Osteoblast (primary cell): ENCODE measurements around the gene ACVR1. TPM values are rescaled to one million over a fixed set of nuclear protein-coding genes. Genes with fewer than 3 reads are reported as not detected.

Experiments used
- DNase-seq: peaks from one replicate; pipeline ENCODE4 v3.0.0; 2011; ENCODE audit warnings: low spot score, mixed read lengths; ENCODE audit not compliant: insufficient read length; ENCODE audit errors: missing footprints
- H2AFZ ChIP-seq: 2 replicates; pipeline ENCODE4 v1.6.0; 2011; ENCODE audit warnings: mild to moderate bottlenecking, low read length
- H3K27ac ChIP-seq: 2 replicates; pipeline ENCODE4 v1.5.1; 2011; ENCODE audit warnings: mild to moderate bottlenecking, low read depth, low read length, moderate library complexity
- H3K27me3 ChIP-seq: 2 replicates; pipeline ENCODE4 v1.6.0; 2012; ENCODE audit warnings: mild to moderate bottlenecking, control low read depth, inconsistent platforms, low read length, moderate library complexity; ENCODE audit not compliant: insufficient read depth
- H3K36me3 ChIP-seq: 2 replicates; pipeline ENCODE4 v1.5.1; 2011; ENCODE audit warnings: mild to moderate bottlenecking, low read length, control low read depth, moderate library complexity; ENCODE audit not compliant: insufficient read depth
- H3K4me1 ChIP-seq: 2 replicates; pipeline ENCODE4 v1.5.1; 2011; ENCODE audit warnings: mild to moderate bottlenecking, low read length, control low read depth, moderate library complexity; ENCODE audit not compliant: insufficient read depth
- H3K4me2 ChIP-seq: 2 replicates; pipeline ENCODE4 v1.6.0; 2011; ENCODE audit warnings: mild to moderate bottlenecking, low read length; ENCODE audit not compliant: insufficient read depth
- H3K4me3 ChIP-seq: fragments of 200-600 bp; sonication (generic); 3 replicates; pipeline ENCODE4 v1.5.1; 2012; ENCODE audit warnings: mild to moderate bottlenecking, low read length, inconsistent platforms; ENCODE audit not compliant: insufficient read depth
- H3K79me2 ChIP-seq: 2 replicates; pipeline ENCODE4 v1.6.0; 2012; ENCODE audit warnings: mild to moderate bottlenecking, low read length, control low read depth, inconsistent platforms; ENCODE audit not compliant: insufficient read depth
- H3K9me3 ChIP-seq: 2 replicates; pipeline ENCODE4 v1.5.1; 2011; ENCODE audit warnings: low read depth, low read length, control low read depth
- H4K20me1 ChIP-seq: 2 replicates; pipeline ENCODE4 v1.6.0; 2012; ENCODE audit warnings: mild to moderate bottlenecking, low read length, control low read depth; ENCODE audit not compliant: insufficient read depth
- CTCF ChIP-seq: IDR thresholded peaks from 2 replicates; pipeline ENCODE4 v1.5.1; 2011; ENCODE audit warnings: mild to moderate bottlenecking, low read depth, low read length, moderate library complexity; ENCODE audit errors: extremely low read depth
- total RNA-seq: library from RNA; depleted of rRNA; stranded (reverse); fragments of >200 nt; gene quantifications from 2 replicates; pipeline ENCODE4 v1.2.3, GENCODE V29; 2012

ACVR1 gene
- total RNA-seq, 1 donor, result 52.5 TPM

GRCh38 chr2:157895531-157895930 is 19.4 kb upstream of the ACVR1 start:
- H2AFZ ChIP-seq, result no peak overlapping the region

GRCh38 chr2:157894694-157895435 is 18.7 kb upstream of the ACVR1 start:
- Histone ChIP-seq H3K4me2 (peak overlapping the region; percentile 11), H3K4me1 (peaks cover 11% of the 10 kb centered on the region), H2AFZ (no peak overlapping the region), H3K27me3 (no peaks in the 10 kb centered on the region), H4K20me1 (no peaks in the 10 kb centered on the region), H3K36me3 (no peaks in the 10 kb centered on the region), H3K27ac (no peak overlapping the region), H3K4me3 (no peak overlapping the region), H3K79me2 (no peaks in the 10 kb centered on the region), H3K9me3 (no peaks in the 10 kb centered on the region)
- peak; percentile 73 for DNase-seq
- no peak for TF ChIP-seq CTCF

More at GRCh38 chr2:157895531-157895930, 19.4 kb upstream of the ACVR1 start:
- DNase-seq, result no peak
- no peaks in the 10 kb centered on the region for H3K36me3 ChIP-seq
- H3K4me2 ChIP-seq, result no peak overlapping the region
- no peaks in the 10 kb centered on the region for H4K20me1 ChIP-seq
- H3K4me3 ChIP-seq, result no peak overlapping the region
- H3K27me3 ChIP-seq, result no peaks in the 10 kb centered on the region
- H3K79me2 ChIP-seq, result no peaks in the 10 kb centered on the region
- no peaks in the 10 kb centered on the region for H3K9me3 ChIP-seq
- no peak overlapping the region for H3K27ac ChIP-seq
- peaks cover 11% of the 10 kb centered on the region for H3K4me1 ChIP-seq
- no peak for TF ChIP-seq CTCF

DNA sequence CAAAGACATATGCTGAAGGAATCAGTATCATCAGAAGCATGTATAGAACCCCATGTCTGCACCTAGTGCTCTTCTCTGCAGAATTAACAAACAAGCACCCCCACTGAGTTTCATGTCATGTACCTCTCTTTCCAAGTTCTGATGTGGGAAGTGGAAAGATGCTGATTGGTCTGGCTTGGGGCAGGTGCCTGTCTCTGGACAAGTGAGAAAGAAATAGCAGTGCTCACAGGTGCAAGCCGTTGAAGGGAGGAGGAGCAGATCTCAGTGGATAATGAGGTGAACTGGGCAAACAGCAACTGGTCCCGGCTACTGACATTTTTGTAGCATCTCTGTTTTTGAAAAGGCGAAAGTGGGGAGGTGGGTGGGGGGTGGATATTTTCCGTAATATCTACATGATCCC is 17.5 kb upstream of the ACVR1 start:
- no peak for DNase-seq
- no peaks in the 10 kb centered on the region for H4K20me1 ChIP-seq
- H3K9me3 ChIP-seq, result no peaks in the 10 kb centered on the region
- H3K27ac ChIP-seq, result no peak overlapping the region
- no peak overlapping the region for H3K4me2 ChIP-seq
- no peaks in the 10 kb centered on the region for H3K36me3 ChIP-seq
- no peak for TF ChIP-seq CTCF
- H3K79me2 ChIP-seq, result no peaks in the 10 kb centered on the region
- no peak overlapping the region for H2AFZ ChIP-seq
- no peaks in the 10 kb centered on the region for H3K27me3 ChIP-seq
- no peak overlapping the region for H3K4me3 ChIP-seq
- H3K4me1 ChIP-seq, result peaks cover 11% of the 10 kb centered on the region

- no peaks in the 10 kb centered on the region for H3K36me3 ChIP-seq
- no peak overlapping the region for H3K4me2 ChIP-seq
- H3K9me3 ChIP-seq, result no peaks in the 10 kb centered on the region
- H3K27ac ChIP-seq, result no peak overlapping the region
- DNase-seq, result no peak
- no peaks in the 10 kb centered on the region for H3K79me2 ChIP-seq
- H3K4me1 ChIP-seq, result peaks cover 7% of the 10 kb centered on the region
- H3K4me3 ChIP-seq, result no peak overlapping the region
- no peak for TF ChIP-seq CTCF
- H2AFZ ChIP-seq, result no peak overlapping the region
- H4K20me1 ChIP-seq, result no peaks in the 10 kb centered on the region
- H3K27me3 ChIP-seq, result no peaks in the 10 kb centered on the region
These were observed 15.5 kb upstream of the ACVR1 start for GRCh38 chr2:157891643-157892041.
